HG03342 (cell line): ENCODE measurements around the gene SYNPR.
A peak's percentile ranks its signal among the peaks of the same experiment; 100 is the strongest.

ENCODE experiments used
- ATAC-seq: cut with Tn5 transposase; IDR thresholded peaks from one replicate; pipeline ENCODE4 v1.9.1; 2021; ENCODE audit warnings: mild to moderate bottlenecking, moderate library complexity; ENCODE audit not compliant: unreplicated experiment

SYNPR gene

GRCh38 chr3:63462732-63463131 lies 184.6 kb downstream of the SYNPR start:
- ATAC-seq: no peak

GRCh38 chr3:63467392-63467791 lies 189.3 kb downstream of the SYNPR start:
- ATAC-seq: no peak

- ATAC-seq: peak; percentile 60
Observed at GRCh38 chr3:63470745-63471144, 192.6 kb downstream of the SYNPR start.

DNA sequence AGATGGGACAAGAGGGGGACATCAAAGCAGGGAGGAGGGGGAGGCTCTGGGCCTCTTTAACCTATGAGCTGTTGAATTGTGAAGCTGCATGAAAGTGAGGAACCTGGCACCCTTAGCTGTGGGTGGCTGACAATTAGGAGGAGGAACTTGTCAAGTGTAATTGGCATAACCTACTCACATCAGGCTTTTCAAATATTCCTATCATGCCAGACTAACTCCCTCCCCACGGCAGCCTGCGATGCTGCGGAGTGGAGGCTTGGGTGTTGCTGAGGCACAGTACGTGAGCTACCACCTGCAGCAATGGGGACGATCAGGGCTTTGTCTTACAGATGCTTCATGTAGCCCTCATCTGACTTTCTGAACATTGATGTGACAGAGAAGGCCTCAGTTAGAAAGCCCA lies 193.7 kb downstream of the SYNPR start:
- ATAC-seq: no peak

- ATAC-seq: no peak
Observed at GRCh38 chr3:63473641-63474166, 195.6 kb downstream of the SYNPR start.

- no peak for ATAC-seq
Observed at GRCh38 chr3:63474828-63475518, 196.9 kb downstream of the SYNPR start.

DNA sequence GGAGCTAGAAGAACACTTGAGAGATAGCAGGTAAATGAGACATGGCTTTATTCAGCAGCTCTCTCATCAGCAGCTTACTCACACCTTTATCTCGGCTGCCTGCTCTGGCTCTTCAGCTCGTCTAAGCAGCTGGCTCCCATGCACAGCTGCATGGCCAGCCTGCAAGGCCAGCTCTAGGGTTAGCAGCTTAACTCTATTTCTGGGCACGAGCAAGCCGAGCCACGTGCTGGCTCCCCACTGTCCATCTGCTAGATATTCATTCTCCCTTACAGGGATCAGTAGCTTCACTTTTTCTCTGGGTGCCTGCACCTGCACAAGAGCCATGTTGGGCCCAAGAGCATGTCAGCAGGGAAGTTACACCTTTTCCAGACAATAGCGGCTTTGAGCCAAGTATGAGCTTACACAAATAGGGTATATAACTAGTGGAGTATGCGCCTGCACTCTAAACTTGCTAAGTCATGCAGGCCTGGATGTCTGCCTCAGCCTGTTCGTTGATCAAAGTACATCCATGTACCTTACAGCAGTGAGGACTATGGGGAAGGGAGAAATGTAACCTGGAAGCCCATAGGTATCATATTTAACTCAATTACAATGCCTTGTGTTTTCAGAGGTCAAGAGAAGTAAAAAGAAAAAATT lies 199.5 kb downstream of the SYNPR start:
- ATAC-seq: no peak

DNA sequence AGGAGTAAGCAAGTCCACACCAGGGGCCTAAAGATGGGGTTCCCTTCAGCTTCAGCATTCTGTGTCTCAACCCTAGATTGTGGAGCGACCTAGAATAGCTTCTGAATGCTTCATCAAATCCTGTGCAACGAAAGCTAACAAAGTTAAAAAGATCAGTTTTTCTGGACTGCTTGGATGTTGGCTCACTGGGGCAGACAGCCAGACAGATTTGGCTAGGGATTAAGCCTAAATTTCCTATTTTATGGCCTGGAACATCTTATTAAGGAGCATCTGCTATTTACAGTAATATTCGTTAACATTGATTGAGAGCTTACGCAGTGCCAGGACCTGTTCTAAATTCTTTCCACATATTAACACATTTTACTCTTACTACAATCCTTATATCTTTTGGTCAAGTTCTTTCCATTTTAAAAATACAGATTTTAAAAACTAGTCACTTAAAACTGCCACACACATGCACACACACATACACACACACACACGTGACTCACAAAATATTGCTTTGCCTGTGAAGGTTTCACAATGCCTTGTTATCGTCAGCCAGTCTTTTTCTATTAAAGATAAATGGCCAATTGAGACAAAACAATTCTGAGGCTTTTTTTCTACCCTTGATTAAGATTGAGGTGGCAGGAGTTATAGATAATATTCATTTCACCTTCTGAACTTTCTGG lies 201.0 kb downstream of the SYNPR start:
- ATAC-seq: no peak

DNA sequence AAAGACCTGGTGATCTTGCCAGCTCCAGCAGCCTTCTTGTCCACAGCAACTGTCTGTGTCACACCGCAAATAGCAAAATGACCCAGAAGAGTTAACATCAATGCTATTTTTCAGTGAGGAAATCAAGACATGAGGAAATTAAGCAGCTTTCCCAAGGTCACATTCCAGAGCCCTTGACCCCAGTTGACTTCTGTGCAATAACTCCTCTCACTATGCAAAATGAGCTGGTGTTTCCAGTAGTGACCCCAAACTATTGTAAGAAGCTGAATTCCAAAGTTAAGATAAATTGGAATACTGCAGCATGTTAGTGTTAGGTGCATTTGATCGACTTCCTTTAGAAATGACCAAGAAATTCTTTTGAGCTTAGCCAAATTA lies 201.5 kb downstream of the SYNPR start:
- ATAC-seq: no peak

- ATAC-seq: no peak
Observed at GRCh38 chr3:63481627-63482026, 203.5 kb downstream of the SYNPR start.

DNA sequence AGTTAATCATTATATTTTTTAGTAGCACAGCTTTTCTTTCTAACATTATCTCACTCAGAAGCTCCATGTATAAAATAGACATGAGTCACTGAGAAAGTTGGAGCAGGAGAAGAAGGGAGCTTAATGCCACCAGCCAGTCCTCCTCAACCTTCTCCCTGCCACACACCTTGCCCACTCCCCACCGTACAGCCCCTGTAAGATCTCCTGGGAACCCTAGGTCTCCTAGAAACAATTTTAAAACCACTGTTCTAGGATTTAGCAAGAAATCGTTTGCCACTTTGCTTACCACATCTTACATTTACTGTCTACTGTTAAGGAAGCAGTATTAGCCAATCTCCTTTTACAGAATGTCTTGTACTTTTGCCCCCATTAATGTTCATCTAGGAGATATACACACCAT lies 204.2 kb downstream of the SYNPR start:
- ATAC-seq: no peak

DNA sequence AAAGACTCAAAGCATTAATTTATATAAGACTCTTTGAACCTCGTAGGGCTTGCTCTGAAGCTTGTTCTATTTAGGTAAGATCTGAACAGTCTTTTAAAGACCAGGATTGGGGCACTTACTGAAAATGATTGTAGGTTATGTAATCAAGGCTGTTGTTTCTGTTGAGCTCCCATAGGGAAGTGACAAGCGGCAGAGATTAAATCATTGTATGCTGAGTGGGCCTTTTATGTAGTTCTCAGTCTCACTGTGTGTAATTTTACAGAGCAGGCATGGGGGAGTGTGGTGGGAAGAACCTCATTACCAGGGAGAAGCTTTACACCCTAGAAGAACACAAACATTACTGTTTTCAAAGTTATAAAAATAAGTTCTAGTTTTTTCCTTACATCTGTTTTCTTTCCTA lies 214.4 kb downstream of the SYNPR start:
- no peak for ATAC-seq

- no peak for ATAC-seq
Observed at GRCh38 chr3:63493101-63493500, 215.0 kb downstream of the SYNPR start.

DNA sequence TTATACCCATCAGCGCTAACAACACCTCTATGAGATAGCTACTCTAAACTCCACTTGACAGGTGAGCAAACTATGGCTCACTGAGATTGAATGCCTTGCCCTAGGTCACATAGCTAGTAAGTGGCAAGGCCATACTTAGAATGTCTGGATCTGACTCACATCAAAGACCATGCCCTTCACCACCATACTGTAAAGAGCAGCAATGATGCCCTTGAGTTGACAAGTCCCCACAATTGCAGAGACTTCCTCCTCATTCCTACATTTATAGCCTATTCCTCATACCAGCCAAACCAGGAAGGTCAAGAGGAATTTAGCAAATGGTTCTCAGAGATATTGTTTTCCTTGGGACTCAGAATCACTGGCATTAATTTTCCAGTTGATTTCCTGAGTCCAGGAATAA lies 216.5 kb downstream of the SYNPR start:
- no peak for ATAC-seq

DNA sequence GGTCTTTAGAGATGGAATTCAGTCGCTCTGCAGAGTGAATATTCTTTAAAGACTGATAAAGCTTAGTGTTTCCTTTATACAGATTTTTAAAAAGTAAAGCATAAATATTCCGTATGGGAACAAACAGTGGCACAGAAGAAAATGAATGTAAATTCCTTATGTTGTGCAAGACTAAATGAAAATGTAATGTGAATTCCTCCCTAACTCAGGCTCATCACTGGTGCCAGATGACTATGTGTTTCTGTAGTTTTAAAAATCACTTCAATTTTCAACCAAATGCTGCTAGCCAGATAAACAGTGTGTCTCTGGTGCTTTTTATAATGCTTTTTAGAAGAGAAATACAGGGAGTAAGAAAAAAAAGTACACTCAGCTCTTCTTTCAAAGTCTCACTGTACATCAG lies 219.5 kb downstream of the SYNPR start:
- no peak for ATAC-seq

DNA sequence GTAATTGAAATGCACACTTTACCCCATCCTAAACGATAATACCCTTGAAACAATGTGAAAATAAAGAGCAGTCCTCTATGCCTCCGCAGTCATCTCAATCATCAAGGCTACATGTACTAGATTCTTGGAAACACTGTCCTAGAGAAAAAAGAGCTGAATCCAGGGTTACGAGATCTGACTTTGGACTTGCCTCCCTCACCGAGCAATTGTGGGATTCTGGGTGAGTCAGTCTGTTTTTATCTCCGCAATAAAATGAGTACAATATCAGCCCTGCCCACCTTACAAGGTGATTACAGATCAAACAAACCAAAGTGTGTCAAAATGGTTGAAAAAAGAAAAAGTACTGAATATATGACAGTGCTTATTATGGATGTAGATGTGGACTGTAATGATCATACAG lies 222.1 kb downstream of the SYNPR start:
- ATAC-seq: no peak

DNA sequence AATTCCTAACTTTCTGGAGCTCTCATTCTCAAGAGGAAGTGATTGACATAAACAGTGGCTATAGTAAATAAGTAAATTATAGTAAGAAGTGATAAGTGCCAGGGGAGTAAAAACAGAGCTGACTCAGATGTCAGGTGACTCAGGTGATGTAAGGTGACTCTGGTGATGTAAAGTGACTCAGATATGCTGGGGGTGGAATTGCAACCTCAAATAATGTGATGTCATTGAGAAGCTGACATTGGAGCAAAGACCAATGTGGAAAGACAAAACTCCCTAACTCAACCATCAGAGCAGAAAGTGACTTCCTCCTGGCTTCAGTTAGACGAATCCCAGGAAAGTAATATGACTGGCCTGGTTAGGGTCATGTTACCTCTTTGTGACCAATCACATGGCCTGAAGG lies 230.2 kb downstream of the SYNPR start:
- ATAC-seq: no peak

- ATAC-seq: no peak
Observed at GRCh38 chr3:63508771-63509170, 230.7 kb downstream of the SYNPR start.

DNA sequence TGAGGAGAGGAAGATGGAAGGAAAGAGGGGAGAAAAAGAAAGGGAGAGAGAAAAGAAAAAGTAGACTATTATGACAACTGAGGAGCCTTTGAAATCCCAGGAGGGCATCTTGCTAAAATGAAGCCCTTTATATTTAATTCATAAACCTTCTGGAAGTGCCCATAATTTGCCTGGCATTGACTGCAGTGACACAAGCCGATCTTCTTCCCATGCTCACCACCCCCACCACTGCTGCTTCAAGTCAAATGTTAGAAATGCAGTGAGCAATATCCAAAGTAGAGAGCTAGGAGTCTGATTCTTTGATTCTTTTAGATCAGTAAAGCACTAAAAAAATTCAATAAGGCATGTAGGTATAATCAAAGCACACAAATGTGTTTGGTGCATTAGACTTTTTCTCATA lies 235.7 kb downstream of the SYNPR start:
- no peak for ATAC-seq

DNA sequence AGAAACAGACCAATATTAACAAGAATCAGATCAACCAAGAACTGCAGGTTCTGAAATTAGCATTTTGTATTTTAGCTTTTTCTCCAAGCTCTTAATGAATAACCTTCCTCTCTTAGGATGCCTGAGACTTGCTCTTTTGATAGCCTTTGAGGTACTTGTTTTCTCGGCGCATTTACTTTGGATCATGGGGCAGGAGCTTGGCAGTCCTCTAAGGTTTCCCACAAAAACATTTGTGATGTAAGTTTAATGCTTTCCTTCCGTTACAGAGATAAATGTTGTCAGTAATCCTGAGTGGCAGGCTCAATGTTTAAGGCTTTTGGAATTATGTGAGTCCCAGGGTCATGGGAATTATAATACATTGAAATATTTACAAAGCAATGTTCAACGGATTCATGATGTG lies 236.6 kb downstream of the SYNPR start:
- ATAC-seq: no peak

DNA sequence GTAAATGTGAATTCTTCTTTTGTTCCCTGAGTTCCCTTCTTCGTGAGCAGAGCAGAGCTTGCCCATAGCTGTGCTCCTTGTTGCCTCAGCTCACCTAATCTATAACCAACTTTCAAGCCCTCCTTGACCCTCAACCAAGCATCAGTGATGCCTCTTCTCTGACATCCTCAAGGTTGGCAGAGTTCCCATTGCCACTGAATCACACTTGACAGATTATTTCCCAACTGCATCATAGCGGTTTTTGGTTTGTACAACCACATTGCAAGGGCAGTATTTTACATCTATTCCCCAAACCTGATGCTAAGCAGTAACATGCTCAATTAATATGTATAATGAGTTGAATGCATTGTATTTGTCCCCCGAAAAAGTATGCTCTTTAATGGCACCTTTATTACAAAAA lies 241.3 kb downstream of the SYNPR start:
- ATAC-seq: no peak

DNA sequence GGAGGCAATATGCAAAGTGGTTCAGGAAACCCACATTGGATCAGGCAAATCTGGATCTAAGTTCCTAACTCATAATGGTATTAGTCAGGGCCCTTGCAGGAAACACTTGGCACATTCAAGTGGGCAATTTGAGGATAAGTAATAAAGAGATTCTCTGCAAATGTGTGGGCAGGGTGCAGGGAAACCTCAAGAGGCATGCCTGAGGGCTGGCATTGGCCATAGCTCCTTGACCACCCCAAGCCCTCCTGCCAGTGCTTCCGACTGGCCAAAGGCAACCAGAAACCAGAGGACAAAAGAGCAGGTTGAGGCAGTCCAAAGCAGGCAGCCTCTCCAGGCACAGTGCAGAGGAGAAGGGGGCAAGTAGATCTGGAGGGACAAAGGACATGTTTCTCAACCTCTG lies 243.5 kb downstream of the SYNPR start:
- ATAC-seq: no peak
